Skeletal muscle satellite cell (primary cell): ENCODE results near the gene OR1N2.
"Not testable (repeated sequence)": the region's sequence is repeated elsewhere in the genome, so short reads cannot be mapped to it uniquely, and the experiment has no call there.

Source experiments
- H3K27me3 ChIP-seq: 2 replicates; pipeline ENCODE4 v1.7.0; 2013; ENCODE audit warnings: low read length; ENCODE audit not compliant: control insufficient read depth, insufficient read depth
- H3K36me3 ChIP-seq: 2 replicates; pipeline ENCODE4 v1.7.0; 2013; ENCODE audit warnings: mild to moderate bottlenecking, control low read depth, low read length; ENCODE audit not compliant: insufficient read depth
- H3K4me1 ChIP-seq: 2 replicates; pipeline ENCODE4 v1.7.0; 2013; ENCODE audit warnings: low read length; ENCODE audit not compliant: control insufficient read depth, insufficient read depth
- H3K4me2 ChIP-seq: 2 replicates; pipeline ENCODE4 v1.7.0; 2013; ENCODE audit warnings: mild to moderate bottlenecking, low read length
- H3K4me3 ChIP-seq: 2 replicates; pipeline ENCODE4 v1.7.0; 2013; ENCODE audit warnings: low read length
- H3K9ac ChIP-seq: 2 replicates; pipeline ENCODE4 v1.7.0; 2013; ENCODE audit warnings: mild to moderate bottlenecking, low read depth, low read length, moderate library complexity
- H3K9me3 ChIP-seq: replicated peaks from 2 replicates; pipeline ENCODE4 v1.7.0; 2013; ENCODE audit warnings: mild to moderate bottlenecking, control low read depth, low read length

OR1N2 gene

GRCh38 chr9:122546196-122546595 lies 6.7 kb upstream of the OR1N2 start:
- Histone ChIP-seq H3K27me3 (peaks cover 3% of the 10 kb centered on the region), H3K4me3 (no peak overlapping the region), H3K4me1 (no peaks in the 10 kb centered on the region), H3K9me3 (no peaks in the 10 kb centered on the region), H3K9ac (no peak overlapping the region), H3K4me2 (no peak overlapping the region), H3K36me3 (no peaks in the 10 kb centered on the region)

GRCh38 chr9:122551371-122551770 lies 1.5 kb upstream of the OR1N2 start:
- Histone ChIP-seq H3K9ac (no peak overlapping the region), H3K4me1 (no peaks in the 10 kb centered on the region), H3K9me3 (no peaks in the 10 kb centered on the region), H3K27me3 (no peaks in the 10 kb centered on the region), H3K36me3 (no peaks in the 10 kb centered on the region), H3K4me2 (no peak overlapping the region), H3K4me3 (no peak overlapping the region)

GRCh38 chr9:122561446-122561845 lies 8.5 kb downstream of the OR1N2 start:
- Histone ChIP-seq H3K36me3 (no peaks in the 10 kb centered on the region), H3K4me1 (no peaks in the 10 kb centered on the region), H3K27me3 (no peaks in the 10 kb centered on the region), H3K9me3 (no peaks in the 10 kb centered on the region), H3K4me3 (no peak overlapping the region), H3K9ac (no peak overlapping the region), H3K4me2 (no peak overlapping the region)

- Histone ChIP-seq H3K4me2 (no peak overlapping the region), H3K4me1 (no peaks in the 10 kb centered on the region), H3K9ac (no peak overlapping the region), H3K4me3 (no peak overlapping the region), H3K9me3 (no peaks in the 10 kb centered on the region), H3K36me3 (no peaks in the 10 kb centered on the region), H3K27me3 (no peaks in the 10 kb centered on the region)
Observed at GRCh38 chr9:122562134-122562760, 9.3 kb downstream of the OR1N2 start.

GRCh38 chr9:122567901-122568300 lies 15.0 kb downstream of the OR1N2 start:
- H3K9me3 ChIP-seq: no peaks in the 10 kb centered on the region
- no peak overlapping the region for H3K4me2 ChIP-seq
- H3K27me3 ChIP-seq: no peaks in the 10 kb centered on the region
- H3K4me1 ChIP-seq: no peaks in the 10 kb centered on the region
- H3K4me3 ChIP-seq: no peak overlapping the region
- H3K36me3 ChIP-seq: no peaks in the 10 kb centered on the region
- H3K9ac ChIP-seq: no peak overlapping the region

GRCh38 chr9:122572456-122572855 lies 19.5 kb downstream of the OR1N2 start:
- H3K36me3 ChIP-seq: no peaks in the 10 kb centered on the region

GRCh38 chr9:122579874-122580273 lies 27.0 kb downstream of the OR1N2 start:
- H3K36me3 ChIP-seq: no peaks in the 10 kb centered on the region
- H3K9me3 ChIP-seq: no peaks in the 10 kb centered on the region
- H3K4me3 ChIP-seq: no peak overlapping the region
- H3K9ac ChIP-seq: no peak overlapping the region
- H3K4me2 ChIP-seq: no peak overlapping the region
- H3K27me3 ChIP-seq: no peaks in the 10 kb centered on the region
- H3K4me1 ChIP-seq: peaks cover 4% of the 10 kb centered on the region

More at GRCh38 chr9:122572456-122572855, 19.5 kb downstream of the OR1N2 start:
- Histone ChIP-seq H3K4me2 (no peak overlapping the region), H3K9ac (no peak overlapping the region), H3K4me3 (no peak overlapping the region), H3K27me3 (no peaks in the 10 kb centered on the region), H3K9me3 (no peaks in the 10 kb centered on the region), H3K4me1 (no peaks in the 10 kb centered on the region)

GRCh38 chr9:122580360-122580759 lies 27.4 kb downstream of the OR1N2 start:
- Histone ChIP-seq H3K9me3 (no peaks in the 10 kb centered on the region), H3K4me3 (no peak overlapping the region), H3K4me2 (no peak overlapping the region), H3K9ac (no peak overlapping the region), H3K27me3 (no peaks in the 10 kb centered on the region), H3K4me1 (peaks cover 4% of the 10 kb centered on the region), H3K36me3 (no peaks in the 10 kb centered on the region)

- H3K9me3 ChIP-seq, H3K27me3 ChIP-seq, H3K4me3 ChIP-seq, H3K4me2 ChIP-seq, H3K9ac ChIP-seq, H3K4me1 ChIP-seq, H3K36me3 ChIP-seq: not testable (repeated sequence)
Observed at GRCh38 chr9:122583284-122583683, 30.4 kb downstream of the OR1N2 start, which contains the start of gene OR1L8. Gene OR1L8 (minus strand): TSS chr9:122583384. CDS start chr9:122568477, 14,907 bp downstream.
